ENCODE data around the gene SELENOV. TPM values are rescaled to one million over a fixed set of nuclear protein-coding genes. Genes with fewer than 3 reads are reported as not detected.

SELENOV gene
- total RNA-seq, 1 donor from 2014 or later, result not detected

DNA sequence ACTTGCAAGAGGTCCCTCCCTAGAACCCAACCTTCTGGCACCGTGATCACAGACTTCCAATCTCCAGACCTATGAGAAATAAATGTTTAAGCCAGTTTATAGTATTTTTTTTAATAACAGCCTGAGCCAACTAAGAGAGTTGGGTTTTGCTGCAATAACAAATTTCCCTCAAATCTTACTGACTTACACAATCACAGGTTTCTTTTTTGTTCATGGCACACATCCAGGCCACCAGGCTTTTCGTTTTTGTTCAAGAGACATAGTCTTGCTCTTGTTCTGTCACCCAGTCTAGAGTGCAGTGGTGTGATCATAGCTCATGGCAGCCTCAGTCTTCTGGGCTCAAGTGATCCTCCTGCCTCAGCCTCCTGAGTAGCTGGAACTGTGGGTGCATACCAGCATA is 2.0 kb upstream of the SELENOV start:
- ATAC-seq, result no peak
- no peak for DNase-seq (ENCODE audit: low spot score)
- intact Hi-C loops (cut with DNase I), result no loop called here

DNA sequence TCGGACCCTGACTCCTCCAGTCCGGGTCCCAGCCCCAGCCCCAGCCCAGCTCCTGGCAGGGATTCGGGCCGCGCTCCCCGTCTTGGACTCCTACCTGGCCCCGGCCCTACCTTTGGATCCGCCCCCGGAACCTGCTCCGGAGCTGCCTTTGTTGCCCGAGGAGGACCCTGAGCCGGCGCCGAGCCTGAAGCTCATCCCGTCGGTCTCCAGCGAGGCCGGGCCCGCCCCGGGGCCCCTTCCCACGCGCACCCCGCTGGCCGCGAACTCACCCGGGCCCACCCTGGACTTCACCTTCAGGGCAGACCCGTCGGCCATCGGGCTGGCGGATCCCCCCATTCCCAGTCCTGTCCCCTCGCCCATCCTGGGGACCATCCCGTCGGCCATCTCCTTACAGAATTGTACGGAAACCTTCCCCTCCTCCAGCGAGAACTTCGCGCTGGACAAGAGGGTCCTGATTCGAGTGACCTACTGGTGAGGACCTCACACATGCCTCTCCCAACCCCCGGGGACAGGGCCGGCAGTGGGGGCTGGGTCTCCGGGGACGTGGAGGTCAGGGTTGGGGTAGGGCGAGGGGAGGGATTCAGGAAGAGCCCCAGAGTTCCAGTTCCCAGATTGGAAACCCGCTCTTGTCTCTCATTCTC is 732 bp downstream of the SELENOV start:
- ATAC-seq (peak; percentile 15), DNase-seq (ENCODE audit: low spot score) (peak; percentile 59)
- intact Hi-C loops (cut with DNase I), result no loop called here

DNA sequence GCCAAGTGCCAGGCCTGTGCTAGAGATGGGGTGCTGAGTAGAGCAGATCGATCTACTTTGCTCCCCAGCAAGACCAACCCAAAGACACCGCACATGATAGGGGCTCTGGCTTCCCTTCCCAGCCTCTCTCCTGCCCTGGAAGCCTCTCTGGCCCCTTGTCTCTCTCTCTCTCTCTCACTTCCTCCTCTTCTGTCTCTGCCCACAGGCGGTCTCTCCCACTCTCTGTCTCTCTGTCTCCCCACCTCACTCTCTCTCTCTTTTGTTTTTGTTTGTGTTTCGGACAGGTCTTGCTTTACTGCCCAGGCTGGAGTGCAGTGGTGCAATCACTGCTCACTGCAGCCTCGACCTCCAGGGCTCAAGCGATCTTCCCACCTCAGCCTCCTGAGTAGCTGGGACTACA is 1.3 kb downstream of the SELENOV start:
- ATAC-seq (no peak), DNase-seq (ENCODE audit: low spot score) (no peak)
- intact Hi-C loops (cut with DNase I), result no loop called here

DNA sequence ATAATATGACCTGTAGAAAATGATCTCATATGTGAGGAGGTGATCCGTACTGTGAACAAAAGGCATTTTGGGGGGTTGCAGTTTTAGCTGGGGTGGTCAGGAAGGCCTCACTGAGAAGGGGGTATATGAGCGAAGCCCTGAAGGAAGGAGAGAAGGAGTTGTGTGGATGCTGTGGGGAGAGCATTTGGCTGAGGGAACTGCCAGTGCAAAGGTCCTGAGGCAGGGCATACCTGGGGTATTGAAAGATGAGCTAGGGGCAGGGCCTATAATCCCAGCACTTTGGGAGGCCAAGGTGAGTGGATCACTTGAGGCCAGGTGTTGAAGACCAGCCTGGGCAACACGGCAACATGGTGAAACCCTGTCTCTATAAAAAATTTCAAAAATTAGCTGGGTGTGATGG is 2.5 kb downstream of the SELENOV start:
- DNase-seq (ENCODE audit: low spot score) (no peak), ATAC-seq (no peak)
- intact Hi-C loops (cut with DNase I), result no loop called here

DNA sequence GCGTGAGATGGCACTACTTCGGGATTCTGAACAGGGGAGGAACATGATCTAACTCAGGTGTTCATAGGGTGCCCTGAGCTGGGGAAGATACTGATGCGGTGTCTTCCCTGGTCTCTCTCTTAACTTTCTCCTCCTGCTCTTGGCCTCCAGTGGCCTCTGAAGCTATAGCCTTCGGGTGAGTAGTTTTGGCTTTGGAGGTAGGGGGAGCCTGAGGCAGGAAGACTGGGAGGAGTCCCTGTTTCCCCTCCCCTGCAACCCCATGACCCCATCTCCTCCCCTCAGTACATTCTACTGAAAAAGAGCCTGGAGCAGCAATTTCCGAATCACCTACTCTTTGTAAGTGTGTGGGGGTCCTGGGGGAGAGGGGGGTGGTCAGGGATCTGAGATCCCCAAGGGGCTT is 3.5 kb downstream of the SELENOV start:
- DNase-seq (ENCODE audit: low spot score), result no peak
- intact Hi-C loops (cut with DNase I), result no loop called here
- no peak for ATAC-seq

DNA sequence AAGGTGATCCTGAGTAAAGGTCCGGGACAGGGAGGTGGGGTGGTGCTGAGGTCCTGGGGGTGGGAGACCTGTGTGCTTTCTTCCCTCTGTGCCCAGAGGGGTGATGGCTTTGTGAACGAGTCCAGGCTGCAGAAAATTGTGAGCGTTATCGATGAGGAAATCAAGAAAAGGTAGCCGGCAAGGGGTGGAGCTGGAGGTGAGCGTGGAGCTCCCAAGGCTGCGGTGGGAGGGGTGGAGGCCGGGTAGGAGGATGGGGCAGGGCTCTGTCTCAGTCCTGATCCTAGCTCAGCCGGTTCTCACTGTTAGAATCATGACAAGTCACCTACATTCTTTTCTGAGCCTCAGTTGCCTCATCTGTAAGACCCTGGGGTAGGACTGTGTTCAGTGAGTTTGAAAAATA is 4.0 kb downstream of the SELENOV start:
- no peak for ATAC-seq
- DNase-seq (ENCODE audit: low spot score), result no peak
- intact Hi-C loops (cut with DNase I), result no loop called here

DNA sequence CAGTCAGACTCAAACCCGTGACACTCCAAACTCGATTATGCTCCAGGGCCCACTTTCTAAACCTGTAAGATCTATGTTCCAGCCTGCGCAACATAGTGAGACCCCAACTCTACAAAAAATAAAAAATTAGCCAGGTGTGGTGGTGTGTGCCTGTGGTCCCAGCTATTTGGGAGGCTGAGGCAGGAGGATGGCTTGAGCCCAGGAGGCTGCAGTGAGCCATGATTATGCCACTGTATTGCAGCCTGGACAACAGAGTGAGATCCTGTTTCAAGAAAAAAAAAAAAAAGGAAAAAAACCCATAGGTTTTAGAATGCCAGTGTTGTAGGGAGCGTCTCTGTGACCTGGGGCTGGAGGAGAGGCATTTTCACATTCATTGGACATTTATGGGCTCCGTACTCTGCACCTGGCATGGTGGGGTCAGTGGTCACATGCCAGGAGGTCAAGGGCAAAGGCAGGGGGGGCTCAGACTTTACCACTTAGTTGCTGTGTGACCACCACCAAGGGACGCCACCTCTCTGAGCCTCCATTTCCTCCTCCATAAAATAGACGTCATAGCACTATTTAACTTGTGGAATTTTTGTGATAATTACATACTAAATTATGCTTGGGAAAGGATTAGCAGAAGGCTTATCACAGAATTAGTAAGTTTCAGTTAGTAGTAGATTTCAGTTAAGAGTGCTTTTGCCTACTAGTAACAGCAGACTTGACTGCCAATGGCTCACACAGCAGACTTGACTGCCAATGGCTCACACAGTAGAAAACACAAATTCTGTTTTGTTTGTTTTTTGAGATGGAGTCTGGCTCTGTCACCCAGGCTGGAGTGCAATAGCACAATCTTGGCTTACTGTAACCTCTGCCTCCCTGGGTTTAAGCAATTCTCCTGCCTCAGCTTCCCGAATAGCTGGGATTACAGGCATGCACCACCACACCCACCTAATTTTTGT is 5.9 kb downstream of the SELENOV start:
- DNase-seq (ENCODE audit: low spot score) (no peak), ATAC-seq (no peak)
- intact Hi-C loops (cut with DNase I), result no loop called here

DNA sequence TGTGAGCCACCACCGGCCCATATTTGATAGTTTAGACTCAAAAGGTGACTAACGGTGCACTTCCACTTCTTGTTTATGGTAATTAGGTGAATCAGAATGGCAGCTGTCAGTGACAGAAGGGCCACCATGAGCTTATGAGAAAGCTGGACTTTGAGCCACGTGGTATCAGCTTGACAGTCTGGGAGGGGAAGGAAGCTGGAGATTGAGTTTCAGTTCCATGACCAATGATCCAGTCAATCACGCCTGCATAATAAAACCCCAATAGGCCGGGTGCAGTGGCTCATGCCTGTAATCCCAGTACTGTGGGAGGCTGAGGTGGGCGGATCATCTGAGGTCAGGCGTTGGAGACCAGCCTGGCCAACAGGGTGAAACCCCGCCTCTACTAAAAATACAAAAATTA is 9.6 kb downstream of the SELENOV start:
- intact Hi-C loops (cut with DNase I), result no loop called here
- ATAC-seq (no peak), DNase-seq (ENCODE audit: low spot score) (peak; percentile 25)

DNA sequence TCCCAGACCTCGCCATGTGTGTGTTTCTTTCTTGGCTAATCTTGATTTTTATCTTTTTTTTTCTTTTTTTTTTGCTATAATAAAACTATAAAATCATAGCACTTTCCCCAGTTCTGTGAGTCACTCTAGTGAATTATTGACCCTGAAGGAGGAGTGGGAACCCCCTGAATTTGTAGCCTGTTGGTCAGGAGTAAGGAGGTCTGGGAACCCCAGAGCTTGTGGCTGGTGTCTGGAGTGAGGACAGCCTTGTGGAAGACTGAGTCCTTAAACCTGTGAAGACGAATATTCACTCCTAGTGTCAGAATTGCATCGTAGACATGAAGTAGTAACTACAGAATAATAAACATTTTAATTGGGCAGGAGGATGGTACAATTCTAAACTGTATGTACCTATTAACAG is 10.3 kb downstream of the SELENOV start:
- no peak for ATAC-seq
- intact Hi-C loops (cut with DNase I), result no loop called here
- peak; percentile 10 for DNase-seq (ENCODE audit: low spot score)

DNA sequence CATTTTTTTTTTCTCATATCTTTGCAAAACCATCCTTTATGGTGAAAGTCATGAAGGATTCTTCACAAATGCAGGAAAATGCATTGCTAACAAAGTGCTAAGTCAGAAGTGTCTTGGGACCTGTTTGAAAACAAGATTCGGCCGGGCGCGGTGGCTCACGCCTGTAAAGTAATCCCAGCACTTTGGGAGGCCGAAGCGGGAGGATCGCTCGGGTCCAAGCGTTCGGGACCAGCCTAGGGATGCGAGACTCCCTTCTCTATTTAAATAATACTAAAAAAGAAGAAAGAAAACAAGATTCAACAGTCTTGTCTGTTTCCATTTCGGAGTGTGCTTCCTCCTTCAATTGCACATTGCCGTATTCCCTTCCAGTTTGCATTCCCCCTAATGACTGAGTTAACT is 16.9 kb downstream of the SELENOV start:
- ATAC-seq (no peak), DNase-seq (ENCODE audit: low spot score) (peak; percentile 53)
- intact Hi-C loops (cut with DNase I), result loop anchor here (10.0 kb wide), 2 partner anchors 57 to 313 kb away; partner anchors contain the start of gene FBL

DNA sequence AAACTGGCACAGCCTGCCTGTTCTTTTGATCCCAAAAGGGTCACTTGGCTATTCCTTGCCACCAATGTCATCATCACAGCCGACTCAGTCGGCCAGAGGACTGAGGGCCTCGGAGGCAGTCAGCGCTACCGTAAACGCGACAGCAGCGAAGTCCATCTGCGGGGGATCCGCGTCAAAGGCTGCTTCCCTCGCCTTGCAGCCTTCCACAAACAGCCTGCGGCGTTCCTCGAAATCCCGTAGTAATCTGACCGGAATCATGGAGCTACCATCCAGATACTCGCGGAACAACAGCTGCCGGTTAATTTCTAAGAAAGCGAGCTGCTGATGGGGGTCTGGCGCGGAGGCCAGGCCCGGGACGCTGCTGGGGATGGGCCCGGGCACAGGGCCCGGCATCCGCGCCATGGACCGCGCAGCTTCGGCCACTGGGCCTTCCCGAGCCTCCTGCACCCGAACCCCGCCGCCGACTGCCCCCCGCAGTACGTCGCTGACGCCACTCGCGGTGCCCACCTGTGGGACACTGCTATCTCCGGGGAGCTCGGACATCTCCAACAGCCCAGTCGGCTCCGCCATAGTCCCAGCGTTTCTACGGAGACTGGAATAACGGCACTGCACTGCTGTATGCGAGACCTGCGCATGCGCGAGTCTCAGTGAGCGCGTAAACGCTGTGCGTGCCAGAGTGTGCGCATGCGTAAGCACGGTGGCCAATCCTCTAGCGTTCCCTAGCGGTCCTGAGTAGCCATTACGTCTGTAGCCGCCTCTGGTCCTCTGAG is 17.5 kb downstream of the SELENOV start, which contains the start of gene EID2B:
Gene EID2B (minus strand): TSS at position 620 of the 770 bp plus-strand sequence. CDS start 50 bp downstream, at position 570.
- ATAC-seq, result peak; percentile 99
- DNase-seq (ENCODE audit: low spot score), result peak; percentile 97
- intact Hi-C loops (cut with DNase I), result loop anchor here (10.0 kb wide), 2 partner anchors 58 to 312 kb away; partner anchors contain the start of gene FBL

DNA sequence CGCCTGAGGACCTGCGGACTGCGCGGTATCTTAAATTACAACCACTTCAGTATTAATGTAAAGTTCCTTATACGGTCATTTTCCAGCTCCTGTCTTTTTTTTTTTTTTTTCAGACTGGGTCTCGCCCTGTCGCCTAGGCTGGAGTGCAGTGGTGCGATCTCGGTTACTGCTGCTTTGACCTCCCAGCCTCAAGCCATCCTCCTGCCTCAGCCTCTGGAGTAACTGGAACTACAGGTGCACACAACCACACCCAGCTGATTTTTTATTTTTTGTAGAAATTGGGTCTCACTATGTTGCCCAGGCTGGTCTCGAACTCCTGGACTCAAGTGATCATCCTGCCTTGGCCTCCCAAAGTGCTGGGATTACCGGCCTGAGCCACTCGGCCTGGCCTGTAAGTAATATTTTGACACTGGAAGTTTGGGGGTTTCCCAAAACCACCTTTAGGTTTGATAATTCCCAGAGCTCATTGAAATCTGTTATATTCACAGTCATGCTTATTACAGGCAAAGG is 18.1 kb downstream of the SELENOV start:
- ATAC-seq (peak; percentile 48), DNase-seq (ENCODE audit: low spot score) (no peak)
- intact Hi-C loops (cut with DNase I), result loop anchor here (10.0 kb wide), 2 partner anchors 58 to 312 kb away; partner anchors contain the start of gene FBL

DNA sequence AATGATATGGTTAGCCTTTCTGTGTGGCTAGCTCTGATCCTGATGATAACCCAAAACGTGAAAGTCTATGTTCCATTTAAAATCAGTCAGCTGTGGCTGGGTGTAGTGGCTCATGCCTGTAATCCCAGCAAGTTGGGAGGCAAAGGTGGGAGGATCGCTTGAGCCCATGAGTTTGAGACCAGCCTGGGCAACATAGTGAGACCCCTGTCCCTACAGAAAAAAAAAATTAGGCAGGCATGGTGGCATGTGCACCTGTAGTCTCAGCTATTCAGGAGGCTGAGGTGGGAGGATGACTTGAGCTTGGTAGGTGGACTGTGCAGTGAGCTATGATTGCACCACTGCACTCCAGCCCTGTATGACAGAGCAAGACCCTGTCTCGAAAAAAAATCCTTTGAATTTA is 18.9 kb downstream of the SELENOV start:
- intact Hi-C loops (cut with DNase I), result loop anchor here (10.0 kb wide), 2 partner anchors 59 to 311 kb away; partner anchors contain the start of gene FBL
- DNase-seq (ENCODE audit: low spot score) (peak; percentile 14), ATAC-seq (no peak)

DNA sequence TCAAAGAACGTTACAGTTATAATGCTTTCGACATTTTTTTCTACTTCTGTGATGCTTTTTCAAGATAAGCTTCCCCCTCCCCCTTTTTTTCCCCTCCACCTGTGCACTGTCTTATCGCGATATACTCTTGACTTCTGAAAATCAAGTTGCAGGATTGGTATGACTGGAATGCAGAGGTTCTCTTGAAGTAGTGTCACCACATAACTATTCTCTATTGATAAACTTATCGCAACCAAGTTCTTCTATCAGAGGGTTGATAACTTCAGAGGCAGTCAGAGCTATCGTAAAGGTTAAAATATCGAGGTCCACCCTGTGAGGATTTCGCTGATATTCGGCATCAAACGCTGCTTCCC is 24.2 kb downstream of the SELENOV start:
- ATAC-seq (no peak), DNase-seq (ENCODE audit: low spot score) (no peak)
- intact Hi-C loops (cut with DNase I), result loop anchor here (10.0 kb wide), 2 partner anchors 64 to 306 kb away; partner anchors contain the start of gene FBL

DNA sequence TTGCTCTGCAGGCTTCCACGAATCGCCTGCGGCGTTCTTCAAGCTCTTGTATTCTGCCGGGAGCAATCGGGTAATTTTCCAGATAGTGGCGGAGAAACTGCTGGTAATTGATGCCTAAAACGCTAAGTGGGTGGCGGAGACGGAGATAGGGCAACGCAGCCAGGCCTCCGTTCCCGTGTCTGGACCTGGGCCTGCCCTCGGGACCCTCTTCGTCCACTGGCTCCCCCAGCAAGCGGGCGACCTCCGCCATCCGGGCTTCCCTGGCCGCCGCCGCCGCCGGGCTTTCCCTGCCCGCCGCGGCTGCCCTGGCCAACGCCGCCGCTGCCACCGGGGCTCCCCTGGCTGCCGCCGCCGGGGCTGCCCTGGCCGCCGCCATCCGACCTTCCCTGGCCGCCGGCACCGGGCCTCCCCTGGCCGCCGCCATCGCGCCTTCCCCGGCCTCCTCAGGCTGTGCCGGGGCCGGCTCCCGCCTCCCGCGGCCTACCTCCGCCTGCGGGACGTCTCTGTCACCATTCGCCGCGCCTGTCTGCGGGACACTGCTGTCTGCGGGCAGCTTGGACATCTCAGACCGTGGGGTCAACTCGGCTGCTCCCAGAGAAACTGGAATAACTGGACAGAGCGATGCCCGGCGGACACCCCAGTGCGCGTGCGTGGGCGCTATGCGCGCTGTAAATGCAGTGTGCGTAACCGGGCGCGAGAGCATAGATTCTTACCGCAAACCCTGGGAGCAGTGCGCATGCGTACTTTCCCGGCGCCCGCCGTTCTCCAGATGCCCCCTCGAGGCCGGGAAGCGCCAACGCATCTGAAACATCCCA is 24.8 kb downstream of the SELENOV start, which contains the start of gene EID2:
Gene EID2 (minus strand): TSS at position 644 of the 815 bp plus-strand sequence. CDS start 82 bp downstream, at position 562.
- DNase-seq (ENCODE audit: low spot score), result peak; percentile 98
- intact Hi-C loops (cut with DNase I), result loop anchor here (10.0 kb wide), 2 partner anchors 65 to 305 kb away; partner anchors contain the start of gene FBL
- ATAC-seq, result peak; percentile 99

DNA sequence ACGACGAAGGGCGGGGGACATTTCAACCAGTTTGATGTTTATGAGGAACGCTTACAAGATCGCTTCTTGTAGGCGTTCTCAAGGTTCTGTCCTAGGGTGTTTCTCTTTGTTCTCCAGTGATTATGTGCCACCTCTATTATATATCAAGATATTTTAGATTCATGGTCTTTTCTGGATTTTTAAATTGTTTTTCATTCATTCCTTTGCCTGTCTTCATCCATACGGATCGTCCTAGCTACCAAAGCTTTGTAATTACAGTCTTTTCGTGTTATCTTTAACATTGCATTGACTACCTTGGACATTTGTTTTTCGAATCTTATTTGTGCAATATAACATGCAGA is 25.4 kb downstream of the SELENOV start:
- ATAC-seq, result no peak
- DNase-seq (ENCODE audit: low spot score), result no peak
- intact Hi-C loops (cut with DNase I), result no loop called here

DNA sequence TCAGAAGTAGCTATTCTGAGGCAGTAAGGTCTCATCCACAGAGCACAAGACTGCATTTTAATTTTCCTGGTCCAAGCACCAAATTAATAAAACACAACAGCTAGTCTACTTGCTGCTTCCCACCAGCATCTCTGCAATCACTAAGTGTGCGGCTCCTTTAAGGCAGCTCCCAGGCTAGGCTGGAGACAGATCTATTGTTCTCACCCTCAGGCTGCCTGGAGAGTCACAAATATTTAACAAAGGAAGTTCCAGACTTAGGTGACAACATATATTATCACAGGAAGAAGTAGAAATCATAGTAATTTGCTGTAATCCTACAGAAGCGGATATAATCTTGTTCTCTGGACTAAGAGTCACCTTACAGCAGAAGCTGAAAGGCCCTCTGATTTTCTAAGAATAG is 27.3 kb downstream of the SELENOV start:
- DNase-seq (ENCODE audit: low spot score), result no peak
- ATAC-seq, result no peak
- intact Hi-C loops (cut with DNase I), result no loop called here

DNA sequence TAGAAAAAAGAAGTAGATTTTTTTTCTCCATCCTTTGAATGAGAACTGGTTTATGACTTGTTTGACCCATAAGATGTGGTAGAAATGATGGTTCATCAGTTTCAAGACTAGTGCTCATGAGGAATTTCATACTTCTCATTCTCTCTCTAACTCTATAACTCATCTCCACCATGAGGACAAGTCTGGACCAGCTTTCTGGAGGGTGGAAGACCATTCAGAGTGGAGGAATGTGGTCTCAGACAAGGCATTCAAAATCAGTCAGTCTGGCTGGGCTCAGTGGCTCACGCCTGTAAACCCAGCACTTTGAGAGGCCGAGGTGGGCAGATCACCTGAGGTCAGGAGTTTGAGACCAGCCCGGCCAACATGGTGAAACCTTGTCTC is 28.5 kb downstream of the SELENOV start:
- DNase-seq (ENCODE audit: low spot score) (no peak), ATAC-seq (no peak)
- intact Hi-C loops (cut with DNase I), result no loop called here

Measured in sciatic nerve (tissue), 2 donors.